ENCODE results near the gene PLCXD1.
"Not testable (repeated sequence)": the region's sequence is repeated elsewhere in the genome, so short reads cannot be mapped to it uniquely, and the experiment has no call there.

The PLCXD1 gene

GRCh38 chrX:295136-295535 is 14.0 kb downstream of the PLCXD1 start:
- DNase-seq = no peak

DNA sequence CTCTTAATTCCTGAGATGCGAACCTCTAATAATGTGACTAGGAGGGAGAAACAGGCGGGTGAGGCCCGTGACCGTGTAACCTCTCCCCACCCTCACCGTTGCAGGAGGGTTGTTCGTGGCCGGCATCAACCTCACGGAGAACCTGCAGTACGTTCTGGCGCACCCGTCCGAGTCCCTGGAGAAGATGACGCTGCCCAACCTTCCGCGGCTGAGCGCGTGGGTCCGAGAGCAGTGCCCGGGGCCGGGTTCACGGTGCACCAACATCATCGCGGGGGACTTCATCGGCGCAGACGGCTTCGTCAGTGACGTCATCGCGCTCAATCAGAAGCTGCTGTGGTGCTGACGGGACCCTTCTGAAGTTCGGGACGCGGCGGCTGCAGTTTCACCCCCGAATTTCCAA is 17.8 kb downstream of the PLCXD1 start:
- no peak for DNase-seq

GRCh38 chrX:300334-300733 is 19.2 kb downstream of the PLCXD1 start:
- DNase-seq = no peak

DNA sequence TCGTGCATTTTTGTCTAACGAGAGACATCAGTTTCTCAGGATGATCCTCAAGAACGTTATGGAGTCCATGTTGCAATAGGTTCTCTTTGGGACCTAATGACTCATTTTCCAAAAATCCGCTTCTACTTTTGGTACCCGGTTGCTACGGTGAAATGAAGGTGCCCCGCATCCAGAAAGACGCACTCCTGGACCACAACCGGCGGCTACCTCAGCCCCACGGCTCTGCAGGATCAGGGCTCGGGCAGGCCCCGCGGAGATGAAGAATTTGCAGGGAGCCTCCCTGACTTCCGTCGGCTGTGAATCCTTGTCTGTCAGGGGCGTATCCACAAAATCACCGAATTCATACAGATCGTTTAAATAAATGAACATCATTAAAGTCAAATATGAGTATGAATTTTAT is 21.8 kb downstream of the PLCXD1 start:
- DNase-seq = no peak

GRCh38 chrX:305781-306613 is 24.8 kb downstream of the PLCXD1 start:
- not testable (repeated sequence) for DNase-seq

GRCh38 chrX:306614-307251 is 25.6 kb downstream of the PLCXD1 start:
- DNase-seq = not testable (repeated sequence)

DNA sequence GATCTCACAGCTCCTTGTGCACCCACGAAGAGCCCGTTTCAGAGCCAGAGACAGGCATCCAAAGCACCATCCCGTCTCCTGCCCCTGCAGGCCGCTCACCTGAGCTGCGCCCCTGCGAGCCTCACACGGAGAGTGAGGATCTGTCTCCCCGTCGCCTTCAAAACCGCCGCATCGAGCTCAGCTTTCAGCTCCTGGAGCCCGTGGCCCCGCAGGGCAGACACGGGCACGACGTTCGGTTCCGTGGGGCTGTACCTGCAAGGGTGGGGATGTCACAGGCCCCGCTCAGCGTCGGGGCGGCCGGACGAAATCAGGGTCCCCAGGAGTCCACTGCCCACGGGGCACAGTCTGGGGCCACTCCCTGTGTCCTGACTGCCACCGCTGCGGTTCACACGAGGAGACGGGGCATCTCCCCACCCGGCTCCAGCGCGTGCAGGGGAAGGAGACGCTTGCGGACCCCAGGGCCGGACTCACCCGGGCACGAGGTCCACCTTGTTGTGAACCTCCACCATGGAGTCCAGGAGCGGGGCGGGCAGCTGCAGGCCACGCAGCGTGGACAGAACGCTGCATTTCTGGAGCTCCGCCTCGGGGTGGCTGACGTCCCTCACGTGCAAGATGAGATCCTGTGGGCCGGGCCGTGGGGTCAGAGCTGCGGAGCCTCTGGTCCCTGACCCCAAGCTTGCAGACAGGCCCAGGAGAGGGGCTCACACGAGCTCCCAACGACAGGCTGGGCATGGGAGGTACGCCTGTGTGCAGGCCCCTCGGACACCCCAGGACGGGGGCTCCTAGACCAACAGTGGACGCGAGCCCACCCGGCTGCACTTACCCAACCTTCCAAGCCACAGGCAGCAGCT is 26.3 kb downstream of the PLCXD1 start:
- no peak for DNase-seq

- DNase-seq = no peak
Measured at GRCh38 chrX:308821-309520, 27.8 kb downstream of the PLCXD1 start.

DNA sequence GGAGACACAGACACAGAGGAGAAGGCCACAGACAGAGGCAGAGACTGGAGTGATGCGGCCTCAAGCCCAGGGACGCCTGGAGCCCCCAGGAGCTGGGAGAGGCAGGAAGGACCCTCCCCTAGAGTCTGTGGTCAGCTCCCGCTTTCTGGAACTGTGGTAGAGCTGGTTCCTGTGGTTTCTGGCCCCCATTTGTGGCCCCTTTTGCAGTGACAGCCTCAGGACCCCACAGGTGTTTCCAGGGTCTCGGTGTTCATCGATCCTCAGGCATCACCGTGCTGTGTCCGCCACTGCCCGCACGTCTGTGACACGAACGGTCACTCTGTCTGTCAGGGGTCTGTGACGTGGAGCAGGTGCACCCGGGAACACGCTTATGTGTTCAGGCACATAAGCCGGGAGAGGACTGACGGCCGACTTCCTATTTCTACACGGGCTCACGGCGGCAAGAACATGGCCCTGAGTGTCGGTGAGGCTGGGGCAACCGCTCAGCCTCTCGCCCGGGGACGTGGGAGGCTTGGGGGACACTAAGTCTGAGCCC is 29.5 kb downstream of the PLCXD1 start:
- DNase-seq = no peak

GRCh38 chrX:311156-312129 is 30.3 kb downstream of the PLCXD1 start:
- DNase-seq = no peak

DNA sequence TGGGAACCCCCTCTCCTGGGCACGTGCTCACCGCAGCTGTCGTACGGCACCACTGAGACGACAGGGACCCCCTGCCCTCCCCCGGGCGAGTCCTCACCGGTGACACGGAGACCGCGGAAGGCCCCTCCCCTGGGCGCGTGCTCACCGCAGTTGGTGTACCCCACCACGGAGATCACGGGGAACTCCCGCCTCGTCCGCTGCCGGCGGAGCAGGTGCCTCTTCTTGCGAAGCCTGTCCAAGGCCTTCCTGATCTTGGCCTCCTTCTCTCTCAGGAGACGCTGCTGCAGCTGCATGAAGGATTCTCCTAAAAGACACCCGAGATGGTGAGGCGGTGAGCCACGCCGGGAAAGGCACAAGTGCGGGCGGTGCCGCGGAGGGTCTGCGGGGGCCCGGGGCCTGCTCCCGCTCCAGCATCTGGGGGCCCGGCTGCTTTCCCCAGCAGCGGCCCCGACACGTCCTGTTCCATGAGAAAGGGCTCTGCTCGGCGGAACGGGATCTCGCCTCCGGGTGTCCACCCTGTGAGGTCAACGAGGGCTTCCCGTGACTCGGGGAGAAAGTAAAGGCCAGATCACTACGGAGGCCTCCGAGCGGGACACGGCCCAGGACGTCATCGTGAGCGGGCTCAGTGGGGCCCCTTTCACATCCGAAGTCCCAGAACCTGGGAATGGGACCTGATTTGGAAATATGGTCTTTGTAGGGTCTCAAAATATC is 31.6 kb downstream of the PLCXD1 start:
- no peak for DNase-seq

DNA sequence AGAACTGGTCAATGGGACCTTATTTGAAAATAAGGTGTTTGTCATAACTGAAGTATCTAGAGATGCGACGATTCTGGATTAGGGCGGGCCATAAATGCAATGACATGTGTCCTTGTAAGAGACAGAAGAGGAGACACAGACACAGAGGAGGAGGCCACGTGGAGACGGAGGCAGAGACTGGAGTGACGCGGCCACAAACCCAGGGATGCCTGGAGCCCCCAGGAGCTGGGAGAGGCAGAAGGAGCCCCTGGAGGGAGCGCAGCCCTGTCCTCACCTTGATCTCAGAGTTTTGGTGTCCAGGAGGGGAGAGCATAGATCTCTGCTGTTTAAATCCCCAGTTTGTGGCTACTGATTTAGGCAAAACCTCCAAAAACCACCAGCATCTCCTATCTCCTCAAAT is 32.4 kb downstream of the PLCXD1 start:
- no peak for DNase-seq

DNA sequence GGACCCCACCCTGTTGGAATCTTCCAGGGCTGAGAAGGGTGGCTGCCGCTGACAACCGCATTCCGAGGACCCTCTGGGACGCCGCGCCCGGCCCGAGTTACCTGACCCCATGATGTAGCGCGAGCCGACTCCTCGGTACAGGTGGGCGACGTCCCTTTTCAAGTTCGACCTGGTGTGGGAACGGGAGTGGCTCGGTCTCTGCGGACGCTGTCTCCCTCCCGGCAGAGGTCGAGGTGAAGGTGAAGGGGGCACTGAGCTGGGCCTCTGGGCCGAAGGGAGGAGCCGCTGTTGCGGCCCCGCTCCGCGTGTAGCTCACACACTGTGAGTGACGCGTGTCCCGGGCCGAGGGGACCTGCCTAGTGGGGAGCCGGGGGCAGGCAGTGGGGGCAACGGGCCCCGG is 32.9 kb downstream of the PLCXD1 start:
- DNase-seq = no peak

DNA sequence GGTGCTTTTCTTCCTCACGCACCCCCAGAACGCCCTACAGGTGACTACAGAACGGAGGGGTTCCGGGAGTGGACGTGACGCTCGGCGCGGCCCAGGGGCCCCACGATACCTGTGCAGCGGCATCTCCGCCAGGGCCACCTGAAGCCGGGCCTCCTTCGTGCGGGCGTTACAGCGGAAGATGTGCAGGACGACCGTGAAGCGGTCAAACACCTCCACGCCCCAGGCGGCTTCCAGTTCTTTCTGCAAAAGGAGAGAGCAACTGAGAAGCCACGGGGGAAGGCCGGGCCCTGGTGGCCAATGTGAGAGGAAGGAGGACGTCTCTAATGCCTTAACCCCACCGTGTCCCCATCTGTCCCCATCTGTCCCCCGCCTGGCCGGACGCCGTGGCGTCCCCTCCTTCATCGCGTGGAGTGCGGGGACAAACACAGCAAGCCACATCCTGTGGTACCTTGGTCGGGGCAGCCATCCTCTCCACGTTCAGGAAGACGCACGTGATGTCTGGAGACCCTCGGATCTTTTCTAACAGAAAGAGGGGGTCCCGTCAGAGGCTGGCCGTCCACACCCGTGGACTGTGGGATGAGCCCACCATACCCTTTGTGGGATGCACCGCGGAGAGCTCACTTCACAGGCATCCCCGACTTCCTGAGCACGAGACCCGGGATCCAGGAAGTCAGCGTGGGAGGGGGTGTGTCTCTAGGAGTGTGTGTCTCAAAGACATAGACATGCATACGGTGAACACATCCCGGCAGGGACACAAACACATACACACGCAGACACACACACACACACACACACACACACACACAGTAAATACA is 33.8 kb downstream of the PLCXD1 start:
- DNase-seq = no peak

DNA sequence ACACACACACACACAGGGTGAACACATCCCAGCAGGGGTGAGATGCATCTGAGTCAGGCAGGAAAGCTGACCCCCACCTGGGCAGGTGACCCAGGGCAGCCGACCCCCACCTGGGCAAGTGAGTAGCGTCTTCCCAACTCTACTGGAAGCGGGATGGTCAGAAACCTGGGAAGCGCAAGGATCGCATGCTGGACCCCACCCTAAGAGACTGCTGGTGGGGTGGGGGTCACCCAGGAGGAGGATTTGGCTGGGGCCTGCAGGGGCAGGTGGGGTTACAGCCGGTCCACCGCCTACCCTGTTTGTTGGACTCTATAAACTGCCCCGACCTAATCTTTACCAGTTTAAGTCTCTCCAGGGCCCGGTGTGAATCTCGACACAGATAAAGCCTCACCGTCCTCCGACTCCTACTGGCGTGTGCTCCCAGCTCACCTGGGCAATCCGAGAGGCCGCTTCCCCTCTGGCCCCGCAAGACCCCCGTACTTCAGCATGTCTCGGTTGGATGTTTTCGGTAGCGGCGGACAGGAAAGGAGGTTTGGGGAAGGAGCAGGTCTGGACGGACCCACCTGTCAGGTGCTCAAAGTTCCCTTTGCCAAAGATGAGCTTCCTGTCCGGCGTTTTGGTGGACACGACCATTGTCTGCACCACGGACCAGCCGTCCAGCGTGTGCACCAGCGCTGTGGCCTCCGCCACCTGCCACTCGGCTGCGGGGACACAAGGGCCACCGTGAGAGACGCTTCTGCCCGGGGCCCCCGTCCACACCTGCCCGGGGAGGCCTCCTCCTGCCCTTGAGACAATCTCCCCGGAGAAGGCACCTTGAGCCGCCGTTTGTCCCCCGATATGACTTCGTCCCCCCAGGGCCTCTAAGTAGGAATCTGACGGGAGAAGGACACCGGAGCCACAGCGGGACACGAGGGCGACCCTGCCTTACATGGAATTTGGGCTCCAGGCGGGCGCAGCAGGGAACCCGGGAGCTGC is 35.5 kb downstream of the PLCXD1 start:
- no peak for DNase-seq

DNA sequence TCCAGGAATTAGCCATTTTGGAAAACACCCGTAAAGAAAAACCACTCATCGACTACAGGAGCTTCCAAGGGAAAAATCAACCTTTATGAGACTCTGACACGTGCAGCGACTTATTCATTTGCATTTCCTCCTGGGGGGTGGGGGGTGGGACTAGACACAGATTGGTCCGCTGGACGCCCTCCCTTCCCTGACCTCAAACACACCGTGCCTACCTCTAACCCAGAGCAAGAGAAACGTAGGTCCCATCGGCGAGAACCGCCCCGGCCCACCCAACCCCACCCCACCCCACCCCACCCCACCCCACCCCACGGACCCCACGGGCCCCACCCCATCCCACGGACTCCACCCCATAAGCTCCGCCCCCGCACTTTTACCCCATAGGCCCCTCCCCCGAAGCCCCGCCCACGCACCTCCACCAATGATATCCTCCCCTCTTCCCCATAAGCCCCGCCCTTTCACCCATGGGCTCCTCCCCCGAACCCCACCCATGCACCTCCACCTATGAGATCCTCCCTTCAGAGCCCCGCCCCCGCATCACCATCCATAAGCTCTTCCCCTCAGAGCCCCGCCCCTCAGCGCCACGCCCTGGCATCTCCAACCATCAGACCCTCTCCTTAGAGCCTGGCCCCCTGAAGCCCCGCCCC is 36.4 kb downstream of the PLCXD1 start:
- DNase-seq = no peak

DNA sequence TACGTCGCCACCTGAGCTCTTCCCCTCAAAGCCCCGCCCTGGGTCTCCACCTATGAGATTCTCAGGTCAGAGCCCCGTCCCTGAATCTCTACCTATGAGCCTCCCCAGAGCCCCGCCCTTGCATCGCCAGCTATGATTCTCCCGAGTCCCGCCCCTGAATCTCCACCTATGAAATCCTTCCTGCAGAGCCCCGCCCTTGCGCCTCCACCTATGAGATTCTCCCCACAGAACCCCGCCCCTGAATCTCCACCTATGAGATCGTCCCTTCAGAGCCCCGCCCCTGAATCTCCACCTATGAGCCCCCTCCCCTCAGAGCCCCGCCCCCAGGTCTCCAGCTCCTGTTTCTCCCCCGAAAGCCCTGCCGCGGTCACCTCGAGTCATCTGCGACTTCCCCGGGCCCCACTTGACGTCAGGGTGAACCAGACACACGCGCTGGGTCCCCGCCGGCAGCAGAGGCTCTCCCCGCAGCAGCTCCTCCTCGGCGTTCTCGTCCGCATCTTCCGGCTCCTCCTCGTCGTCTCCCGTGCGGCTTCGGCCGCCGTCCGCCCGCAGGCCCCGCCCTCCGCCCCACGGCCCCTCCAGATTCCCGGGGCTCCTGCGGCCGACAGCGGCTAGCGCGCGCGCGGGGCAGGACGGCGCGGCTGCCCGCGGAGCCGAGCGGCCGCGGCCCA is 37.0 kb downstream of the PLCXD1 start:
- no peak for DNase-seq
